Muscle layer of colon (tissue), 2 donors: ENCODE data around the gene RNF181.

Experiments used
- H3K27ac ChIP-seq: one replicate; pipeline ENCODE4 v1.7.0; 2013; ENCODE audit warnings: low read depth, mild to moderate bottlenecking, low read length, moderate library complexity
- H3K27me3 ChIP-seq, 2 donors: one replicate each; pipeline ENCODE4 v1.7.0; 2013; ENCODE audit warnings: low read length in 2 of 2, mild to moderate bottlenecking in 2 of 2; ENCODE audit not compliant: insufficient read depth in 2 of 2, control insufficient read depth in 1 of 2
- H3K36me3 ChIP-seq: one replicate; pipeline ENCODE4 v1.7.0; 2013; ENCODE audit warnings: mild to moderate bottlenecking, low read length; ENCODE audit not compliant: insufficient read depth
- H3K4me1 ChIP-seq: one replicate; pipeline ENCODE4 v1.7.0; 2013; ENCODE audit warnings: mild to moderate bottlenecking, low read length; ENCODE audit not compliant: insufficient read depth
- H3K4me3 ChIP-seq, 2 donors: one replicate each; pipeline ENCODE4 v1.7.0; 2013; ENCODE audit warnings: low read length in 2 of 2, low read depth in 1 of 2, mild to moderate bottlenecking in 1 of 2, moderate library complexity in 1 of 2
- H3K9ac ChIP-seq: one replicate; pipeline ENCODE4 v1.7.0; 2013; ENCODE audit warnings: low read length
- H3K9me3 ChIP-seq: one replicate; pipeline ENCODE4 v1.7.0; 2013; ENCODE audit warnings: mild to moderate bottlenecking, low read length
- donor health status: abdominal sarcoma.
- donor health status: Adenocarcinoma of cecum.

The RNF181 gene

GRCh38 chr2:85595301-85596025, at the start of gene RNF181:
TSS of gene RNF181 (plus strand) at chr2:85595745. CDS start at chr2:85595764, 19 bp downstream.
- Histone ChIP-seq H3K36me3 (peaks cover 34% of the 10 kb centered on the region), H3K9ac (peak within 1 kb of the TSS; percentile 96), H3K27ac (peak within 1 kb of the TSS; percentile 96), H3K27me3 (no peaks in the 10 kb centered on the region), H3K4me1 (peaks cover 40% of the 10 kb centered on the region), H3K4me3 (peak within 1 kb of the TSS; percentile 75 to 97), H3K9me3 (no peaks in the 10 kb centered on the region)

- peaks cover 68% of the 10 kb centered on the region for H3K36me3 ChIP-seq
Measured at GRCh38 chr2:85545780-85546240, 49.7 kb upstream of the RNF181 start.

GRCh38 chr2:85547089-85547858, 48.3 kb upstream of the RNF181 start:
- H3K4me1 ChIP-seq: peaks cover 17% of the 10 kb centered on the region
- no peak overlapping the region for H3K27ac ChIP-seq
- H3K36me3 ChIP-seq: peaks cover 66% of the 10 kb centered on the region
- H3K9ac ChIP-seq: no peak overlapping the region
- H3K9me3 ChIP-seq: no peaks in the 10 kb centered on the region
- no peak overlapping the region for H3K4me3 ChIP-seq
- no peaks in the 10 kb centered on the region for H3K27me3 ChIP-seq

More at GRCh38 chr2:85545780-85546240, 49.7 kb upstream of the RNF181 start:
- no peaks in the 10 kb centered on the region for H3K27me3 ChIP-seq
- H3K9me3 ChIP-seq: no peaks in the 10 kb centered on the region
- no peak overlapping the region for H3K4me3 ChIP-seq
- H3K4me1 ChIP-seq: peaks cover 32% of the 10 kb centered on the region
- H3K27ac ChIP-seq: no peak overlapping the region
- H3K9ac ChIP-seq: no peak overlapping the region

GRCh38 chr2:85547859-85548607, 47.5 kb upstream of the RNF181 start:
- Histone ChIP-seq H3K27me3 (no peaks in the 10 kb centered on the region), H3K27ac (no peak overlapping the region), H3K9me3 (no peaks in the 10 kb centered on the region), H3K9ac (no peak overlapping the region), H3K4me3 (no peak overlapping the region), H3K4me1 (peaks cover 10% of the 10 kb centered on the region), H3K36me3 (peaks cover 66% of the 10 kb centered on the region)

- H3K4me1 ChIP-seq: peaks cover 8% of the 10 kb centered on the region
- H3K36me3 ChIP-seq: peaks cover 66% of the 10 kb centered on the region
- no peaks in the 10 kb centered on the region for H3K9me3 ChIP-seq
- H3K4me3 ChIP-seq: no peak overlapping the region
- H3K9ac ChIP-seq: no peak overlapping the region
- no peaks in the 10 kb centered on the region for H3K27me3 ChIP-seq
- H3K27ac ChIP-seq: no peak overlapping the region
Measured at GRCh38 chr2:85548608-85548900, 47.0 kb upstream of the RNF181 start.

GRCh38 chr2:85549095-85549494, 46.5 kb upstream of the RNF181 start:
- no peak overlapping the region for H3K9ac ChIP-seq
- no peak overlapping the region for H3K27ac ChIP-seq
- peaks cover 7% of the 10 kb centered on the region for H3K4me1 ChIP-seq
- no peaks in the 10 kb centered on the region for H3K9me3 ChIP-seq
- peaks cover 64% of the 10 kb centered on the region for H3K36me3 ChIP-seq
- H3K27me3 ChIP-seq: no peaks in the 10 kb centered on the region
- no peak overlapping the region for H3K4me3 ChIP-seq

- Histone ChIP-seq H3K4me1 (no peaks in the 10 kb centered on the region), H3K36me3 (peaks cover 65% of the 10 kb centered on the region), H3K27me3 (no peaks in the 10 kb centered on the region), H3K27ac (no peak overlapping the region), H3K9me3 (no peaks in the 10 kb centered on the region), H3K4me3 (no peak overlapping the region), H3K9ac (peak overlapping the region; percentile 10)
Measured at GRCh38 chr2:85549826-85550225, 45.7 kb upstream of the RNF181 start.

GRCh38 chr2:85550486-85550885, 45.1 kb upstream of the RNF181 start:
- H3K4me3 ChIP-seq: no peak overlapping the region
- H3K9me3 ChIP-seq: no peaks in the 10 kb centered on the region
- no peaks in the 10 kb centered on the region for H3K27me3 ChIP-seq
- peaks cover 66% of the 10 kb centered on the region for H3K36me3 ChIP-seq
- no peak overlapping the region for H3K27ac ChIP-seq
- no peaks in the 10 kb centered on the region for H3K4me1 ChIP-seq
- peak overlapping the region; percentile 10 for H3K9ac ChIP-seq

- Histone ChIP-seq H3K4me1 (no peaks in the 10 kb centered on the region), H3K27ac (no peak overlapping the region), H3K4me3 (no peak overlapping the region), H3K36me3 (peaks cover 60% of the 10 kb centered on the region), H3K27me3 (no peaks in the 10 kb centered on the region), H3K9me3 (no peaks in the 10 kb centered on the region), H3K9ac (no peak overlapping the region)
Measured at GRCh38 chr2:85551698-85552678, 43.6 kb upstream of the RNF181 start.

GRCh38 chr2:85553184-85553583, 42.4 kb upstream of the RNF181 start:
- H3K36me3 ChIP-seq: peaks cover 60% of the 10 kb centered on the region
- no peak overlapping the region for H3K9ac ChIP-seq
- H3K4me1 ChIP-seq: no peaks in the 10 kb centered on the region
- H3K4me3 ChIP-seq: no peak overlapping the region
- no peaks in the 10 kb centered on the region for H3K9me3 ChIP-seq
- no peaks in the 10 kb centered on the region for H3K27me3 ChIP-seq
- no peak overlapping the region for H3K27ac ChIP-seq
